Measurements from ENCODE around the gene TRPC6. TPM values are rescaled to one million over a fixed set of nuclear protein-coding genes. Genes with fewer than 3 reads are reported as not detected.
"Not testable (repeated sequence)": the region's sequence is repeated elsewhere in the genome, so short reads cannot be mapped to it uniquely, and the experiment has no call there.

Gene TRPC6
- polyA plus RNA-seq, 4 donors = 0.22 to 1.9 (median 0.57) TPM; not detected in 1

- WGBS, 3 donors = 19 to 59% (median 37%) methylated on average over 8 of the region's 8 CpGs
- Histone ChIP-seq H3K27me3 (ENCODE audit: control insufficient read depth in 3 of 3, insufficient read depth in 3 of 3, low read length in 3 of 3) (no peaks in the 10 kb centered on the region), H3K36me3 (ENCODE audit: control insufficient read depth in 3 of 3, insufficient read depth in 2 of 3, low read depth in 1 of 3, low read length in 3 of 3) (no peaks in the 10 kb centered on the region), H3K4me1 (ENCODE audit: control insufficient read depth in 3 of 3, insufficient read depth in 2 of 3, low read depth in 1 of 3, low read length in 2 of 3) (peaks cover 0 to 2% (median 0%) of the 10 kb centered on the region in 3 donors), H3K9me3 (ENCODE audit: control insufficient read depth in 2 of 2, insufficient read depth in 1 of 2, low read depth in 1 of 2, low read length in 1 of 2) (no peaks in the 10 kb centered on the region), H3K4me3 (ENCODE audit: low read depth in 1 of 3, low read length in 3 of 3) (no peak overlapping the region), H3K27ac (ENCODE audit: low read depth in 1 of 3, low read length in 2 of 3) (no peak overlapping the region)
- no peak for FAIRE-seq
- DNase-seq = peak in 1 of 2 donors; percentile 53
Observed at GRCh38 chr11:101442936-101443521, 140.8 kb downstream of the TRPC6 start.

- no peaks in the 10 kb centered on the region for H3K36me3 ChIP-seq (ENCODE audit: control insufficient read depth in 3 of 3, insufficient read depth in 2 of 3, low read depth in 1 of 3, low read length in 3 of 3)
- DNase-seq = no peak
- H3K4me1 ChIP-seq (ENCODE audit: control insufficient read depth in 3 of 3, insufficient read depth in 2 of 3, low read depth in 1 of 3, low read length in 2 of 3) = peaks cover 0 to 2% (median 0%) of the 10 kb centered on the region in 3 donors
- H3K27ac ChIP-seq (ENCODE audit: low read depth in 1 of 3, low read length in 2 of 3) = no peak overlapping the region
- H3K27me3 ChIP-seq (ENCODE audit: control insufficient read depth in 3 of 3, insufficient read depth in 3 of 3, low read length in 3 of 3) = no peaks in the 10 kb centered on the region
- no peak overlapping the region for H3K4me3 ChIP-seq (ENCODE audit: low read depth in 1 of 3, low read length in 3 of 3)
- no peak for FAIRE-seq
- H3K9me3 ChIP-seq (ENCODE audit: control insufficient read depth in 2 of 2, insufficient read depth in 1 of 2, low read depth in 1 of 2, low read length in 1 of 2) = no peaks in the 10 kb centered on the region
- 74 to 87% (median 79%) methylated on average over 4 of the region's 4 CpGs for WGBS, 3 donors
Observed at GRCh38 chr11:101442171-101442570, 141.6 kb downstream of the TRPC6 start.

- Histone ChIP-seq H3K9me3 (ENCODE audit: control insufficient read depth in 2 of 2, insufficient read depth in 1 of 2, low read depth in 1 of 2, low read length in 1 of 2) (no peaks in the 10 kb centered on the region), H3K27me3 (ENCODE audit: control insufficient read depth in 3 of 3, insufficient read depth in 3 of 3, low read length in 3 of 3) (no peaks in the 10 kb centered on the region), H3K4me3 (ENCODE audit: low read depth in 1 of 3, low read length in 3 of 3) (no peak overlapping the region), H3K27ac (ENCODE audit: low read depth in 1 of 3, low read length in 2 of 3) (no peak overlapping the region), H3K36me3 (ENCODE audit: control insufficient read depth in 3 of 3, insufficient read depth in 2 of 3, low read depth in 1 of 3, low read length in 3 of 3) (no peaks in the 10 kb centered on the region), H3K4me1 (ENCODE audit: control insufficient read depth in 3 of 3, insufficient read depth in 2 of 3, low read depth in 1 of 3, low read length in 2 of 3) (peaks cover 0 to 2% (median 0%) of the 10 kb centered on the region in 3 donors)
- no peak for DNase-seq
- no peak for FAIRE-seq
- WGBS, 3 donors = 41 to 79% (median 59%) methylated on average over 1 of the region's 1 CpG
Observed at GRCh38 chr11:101441747-101442146, 142.1 kb downstream of the TRPC6 start.

GRCh38 chr11:101439488-101439887 lies 144.3 kb downstream of the TRPC6 start:
- no peak for FAIRE-seq
- 93 to 96% (median 95%) methylated on average over 5 of the region's 5 CpGs for WGBS, 3 donors

GRCh38 chr11:101438708-101439107 lies 145.1 kb downstream of the TRPC6 start:
- not testable (repeated sequence) for FAIRE-seq; H3K36me3 ChIP-seq (ENCODE audit: control insufficient read depth in 3 of 3, insufficient read depth in 2 of 3, low read depth in 1 of 3, low read length in 3 of 3); H3K9me3 ChIP-seq (ENCODE audit: control insufficient read depth in 2 of 2, insufficient read depth in 1 of 2, low read depth in 1 of 2, low read length in 1 of 2); H3K27me3 ChIP-seq (ENCODE audit: control insufficient read depth in 3 of 3, insufficient read depth in 3 of 3, low read length in 3 of 3); H3K27ac ChIP-seq (ENCODE audit: low read depth in 1 of 3, low read length in 2 of 3); DNase-seq; H3K4me1 ChIP-seq (ENCODE audit: control insufficient read depth in 3 of 3, insufficient read depth in 2 of 3, low read depth in 1 of 3, low read length in 2 of 3); H3K4me3 ChIP-seq (ENCODE audit: low read depth in 1 of 3, low read length in 3 of 3)
- WGBS, 3 donors = 74 to 77% (median 75%) methylated on average over 2 of the region's 2 CpGs

More at GRCh38 chr11:101439488-101439887, 144.3 kb downstream of the TRPC6 start:
- no peak for DNase-seq
- H3K4me3 ChIP-seq (ENCODE audit: low read depth in 1 of 3, low read length in 3 of 3) = no peak overlapping the region
- H3K36me3 ChIP-seq (ENCODE audit: control insufficient read depth in 3 of 3, insufficient read depth in 2 of 3, low read depth in 1 of 3, low read length in 3 of 3) = no peaks in the 10 kb centered on the region
- H3K27me3 ChIP-seq (ENCODE audit: control insufficient read depth in 3 of 3, insufficient read depth in 3 of 3, low read length in 3 of 3) = no peaks in the 10 kb centered on the region
- no peaks in the 10 kb centered on the region for H3K9me3 ChIP-seq (ENCODE audit: control insufficient read depth in 2 of 2, insufficient read depth in 1 of 2, low read depth in 1 of 2, low read length in 1 of 2)
- peaks cover 0 to 2% (median 0%) of the 10 kb centered on the region in 3 donors for H3K4me1 ChIP-seq (ENCODE audit: control insufficient read depth in 3 of 3, insufficient read depth in 2 of 3, low read depth in 1 of 3, low read length in 2 of 3)
- H3K27ac ChIP-seq (ENCODE audit: low read depth in 1 of 3, low read length in 2 of 3) = no peak overlapping the region

GRCh38 chr11:101438126-101438525 lies 145.7 kb downstream of the TRPC6 start:
- Histone ChIP-seq H3K36me3 (ENCODE audit: control insufficient read depth in 3 of 3, insufficient read depth in 2 of 3, low read depth in 1 of 3, low read length in 3 of 3) (no peaks in the 10 kb centered on the region), H3K27me3 (ENCODE audit: control insufficient read depth in 3 of 3, insufficient read depth in 3 of 3, low read length in 3 of 3) (no peaks in the 10 kb centered on the region), H3K27ac (ENCODE audit: low read depth in 1 of 3, low read length in 2 of 3) (no peak overlapping the region), H3K9me3 (ENCODE audit: control insufficient read depth in 2 of 2, insufficient read depth in 1 of 2, low read depth in 1 of 2, low read length in 1 of 2) (no peaks in the 10 kb centered on the region), H3K4me3 (ENCODE audit: low read depth in 1 of 3, low read length in 3 of 3) (no peak overlapping the region), H3K4me1 (ENCODE audit: control insufficient read depth in 3 of 3, insufficient read depth in 2 of 3, low read depth in 1 of 3, low read length in 2 of 3) (no peaks in the 10 kb centered on the region)
- WGBS, 3 donors = 82 to 95% (median 87%) methylated on average over 1 of the region's 1 CpG
- DNase-seq = no peak
- FAIRE-seq = no peak

GRCh38 chr11:101436511-101437142 lies 147.2 kb downstream of the TRPC6 start:
- Histone ChIP-seq H3K27ac (ENCODE audit: low read depth in 1 of 3, low read length in 2 of 3) (no peak overlapping the region), H3K4me1 (ENCODE audit: control insufficient read depth in 3 of 3, insufficient read depth in 2 of 3, low read depth in 1 of 3, low read length in 2 of 3) (no peaks in the 10 kb centered on the region), H3K4me3 (ENCODE audit: low read depth in 1 of 3, low read length in 3 of 3) (no peak overlapping the region), H3K27me3 (ENCODE audit: control insufficient read depth in 3 of 3, insufficient read depth in 3 of 3, low read length in 3 of 3) (no peaks in the 10 kb centered on the region), H3K9me3 (ENCODE audit: control insufficient read depth in 2 of 2, insufficient read depth in 1 of 2, low read depth in 1 of 2, low read length in 1 of 2) (no peaks in the 10 kb centered on the region), H3K36me3 (ENCODE audit: control insufficient read depth in 3 of 3, insufficient read depth in 2 of 3, low read depth in 1 of 3, low read length in 3 of 3) (no peaks in the 10 kb centered on the region)
- DNase-seq (peak; percentile 18 to 28), FAIRE-seq (no peak)
- 57 to 70% (median 68%) methylated on average over 3 of the region's 3 CpGs for WGBS, 3 donors

GRCh38 chr11:101435408-101435973 lies 148.3 kb downstream of the TRPC6 start:
- Histone ChIP-seq H3K27ac (ENCODE audit: low read depth in 1 of 3, low read length in 2 of 3) (no peak overlapping the region), H3K9me3 (ENCODE audit: control insufficient read depth in 2 of 2, insufficient read depth in 1 of 2, low read depth in 1 of 2, low read length in 1 of 2) (no peaks in the 10 kb centered on the region), H3K4me3 (ENCODE audit: low read depth in 1 of 3, low read length in 3 of 3) (no peak overlapping the region), H3K4me1 (ENCODE audit: control insufficient read depth in 3 of 3, insufficient read depth in 2 of 3, low read depth in 1 of 3, low read length in 2 of 3) (no peaks in the 10 kb centered on the region), H3K27me3 (ENCODE audit: control insufficient read depth in 3 of 3, insufficient read depth in 3 of 3, low read length in 3 of 3) (no peaks in the 10 kb centered on the region), H3K36me3 (ENCODE audit: control insufficient read depth in 3 of 3, insufficient read depth in 2 of 3, low read depth in 1 of 3, low read length in 3 of 3) (no peaks in the 10 kb centered on the region)
- FAIRE-seq = no peak
- 65 to 73% (median 67%) methylated on average over 3 of the region's 3 CpGs for WGBS, 3 donors
- no peak for DNase-seq
